ENCODE data around the gene RPL10L. TPM values are rescaled to one million over a fixed set of nuclear protein-coding genes. Genes with fewer than 3 reads are reported as not detected.

RPL10L gene
- total RNA-seq, 1 experiment from 2014 or later: not detected

- Histone ChIP-seq H3K9ac (ENCODE audit: extremely low read depth, insufficient read length, low read length) (no peak overlapping the region), H2BK120ac (ENCODE audit: low read depth, low read length, poor library complexity, severe bottlenecking) (no peak overlapping the region), H3K79me2 (ENCODE audit: insufficient read depth, low read length) (no peaks in the 10 kb centered on the region), H3K14ac (ENCODE audit: insufficient read depth, low read length) (no peak overlapping the region), H2BK15ac (ENCODE audit: low read depth, low read length) (no peak overlapping the region), H4K8ac (replicated peaks; ENCODE audit: insufficient read length, low read depth, low read length) (no peak overlapping the region), H2AK5ac (ENCODE audit: insufficient read length, low read length) (no peak overlapping the region), H3K4me1 (ENCODE audit: insufficient read depth, low read length) (no peaks in the 10 kb centered on the region), H2BK20ac (ENCODE audit: low read depth, low read length, poor library complexity, severe bottlenecking) (no peak overlapping the region), H2BK12ac (ENCODE audit: insufficient read length, low read depth, low read length) (no peak overlapping the region), H4K5ac (ENCODE audit: insufficient read length, low read depth, low read length) (no peak overlapping the region), H3K56ac (ENCODE audit: insufficient read length, low read depth, low read length) (no peak overlapping the region), H3K4me2 (ENCODE audit: insufficient read depth, insufficient read length, low read length) (no peak overlapping the region), H3K27ac (ENCODE audit: insufficient read length, low read depth, low read length) (no peak overlapping the region), H3K23me2 (ENCODE audit: insufficient read length, low read depth, low read length, poor library complexity, severe bottlenecking) (no peaks in the 10 kb centered on the region), H3K23ac (ENCODE audit: insufficient read length, low read depth, low read length) (no peak overlapping the region), H3K27me3 (ENCODE audit: insufficient read depth, low read length) (no peaks in the 10 kb centered on the region), H2AFZ (ENCODE audit: low read length) (no peak overlapping the region), H3T11ph (ENCODE audit: low read length) (no peak overlapping the region), H3K4ac (ENCODE audit: low read depth, low read length) (no peak overlapping the region), H3K79me1 (ENCODE audit: insufficient read depth, low read depth, low read length, poor library complexity, severe bottlenecking) (no peaks in the 10 kb centered on the region), H2BK5ac (ENCODE audit: insufficient read length, low read length) (no peak overlapping the region), H3K9me3 (ENCODE audit: control insufficient read depth, low read depth, low read length) (no peaks in the 10 kb centered on the region), H4K20me1 (ENCODE audit: control insufficient read depth, insufficient read depth, insufficient read length) (no peaks in the 10 kb centered on the region), H3K18ac (ENCODE audit: insufficient read length, low read depth, low read length) (no peak overlapping the region), H4K91ac (ENCODE audit: insufficient read length, low read depth, low read length) (no peak overlapping the region)
- H3K27ac Mint-ChIP-seq: no peak overlapping the region
- H3K9me3 Mint-ChIP-seq: peaks cover 20 to 24% of the 10 kb centered on the region in 2 experiments
- H3K36me3 Mint-ChIP-seq (ENCODE audit: insufficient read depth in 1 of 3, low read depth in 3 of 3): peaks cover 2 to 14% (median 2%) of the 10 kb centered on the region in 3 experiments; a peak in 6 of 7 replicates
- no peaks in the 10 kb centered on the region for H3K27me3 Mint-ChIP-seq (ENCODE audit: low read depth)
- TF ChIP-seq CTCF (conservative IDR thresholded peaks at IDR 0.05): no peak
- no peak overlapping the region for H3K4me3 Mint-ChIP-seq
- H3K4me1 Mint-ChIP-seq: 0 out of 4 replicates have a peak, but pooled peaks cover 0 to 3% of the 10 kb centered on the region in 2 experiments
- DNase-seq: no peak
- WGBS (ENCODE audit: extremely low coverage, insufficient read length, low lambda C conversion rate): no CpG with 5 or more reads among the region's 4 CpGs
Observed at GRCh38 chr14:46686652-46687051, 35.1 kb upstream of the RPL10L start.

Measured in H9 (cell line).